HUES48 (cell line): ENCODE results near the gene IER2.

Experiments
- H3K27ac ChIP-seq: one replicate; pipeline ENCODE4 v1.7.0; 2013; ENCODE audit warnings: low read depth, low read length, inconsistent platforms
- H3K27me3 ChIP-seq: 2 replicates; pipeline ENCODE4 v1.6.1; 2013; ENCODE audit warnings: mild to moderate bottlenecking, low read length; ENCODE audit not compliant: control insufficient read depth, insufficient read depth
- H3K36me3 ChIP-seq: 2 replicates; pipeline ENCODE4 v1.6.1; 2013; ENCODE audit warnings: low read length; ENCODE audit not compliant: control insufficient read depth, insufficient read depth
- H3K4me1 ChIP-seq: 2 replicates; pipeline ENCODE4 v1.6.1; 2013; ENCODE audit warnings: mild to moderate bottlenecking, low read length; ENCODE audit not compliant: control insufficient read depth, insufficient read depth
- H3K4me3 ChIP-seq: 2 replicates; pipeline ENCODE4 v1.5.1; 2013; ENCODE audit warnings: mild to moderate bottlenecking, low read depth, low read length
- H3K9ac ChIP-seq: 2 replicates; pipeline ENCODE4 v1.6.1; 2013; ENCODE audit warnings: mild to moderate bottlenecking, low read depth, low read length, moderate library complexity
- H3K9me3 ChIP-seq: 2 replicates; pipeline ENCODE4 v1.6.1; 2013; ENCODE audit warnings: low read length; ENCODE audit not compliant: control insufficient read depth, insufficient read depth

IER2 gene

DNA sequence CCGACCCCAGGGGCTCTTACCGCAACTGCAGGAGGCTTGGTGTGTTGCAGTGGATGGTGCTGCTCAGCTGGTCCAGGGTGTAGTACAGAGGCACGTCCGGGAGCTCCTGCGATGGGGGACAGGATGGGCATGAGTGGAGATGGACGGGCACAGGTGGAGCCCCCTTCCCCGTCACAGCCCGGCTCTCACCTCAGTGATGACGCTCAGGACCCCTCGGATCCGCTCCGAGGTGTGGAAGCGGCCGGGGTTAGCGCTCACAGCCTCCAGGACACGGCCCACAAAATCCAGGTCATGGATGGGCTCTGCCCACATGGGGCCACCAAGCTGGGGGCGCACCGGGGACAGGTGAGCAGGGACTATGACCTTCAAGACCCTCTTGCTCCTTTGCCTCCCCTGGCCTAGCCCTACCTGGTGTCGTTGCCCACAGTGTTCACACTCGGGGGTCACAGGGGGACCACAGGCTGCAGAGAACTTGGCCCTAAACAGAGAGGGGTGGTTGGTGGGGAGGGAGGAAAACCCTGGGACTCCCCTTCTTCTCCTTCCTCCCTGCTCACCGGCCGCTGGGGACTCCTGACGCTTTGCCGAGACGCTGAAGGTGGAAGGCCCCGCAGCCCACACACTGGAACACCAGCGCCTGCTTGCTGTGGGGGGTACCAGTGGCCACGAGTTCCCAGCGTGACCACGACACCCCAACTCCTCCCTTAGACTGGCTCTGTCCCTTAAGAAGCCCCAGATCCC lies 40.7 kb upstream of the IER2 start:
- Histone ChIP-seq H3K9me3 (no peaks in the 10 kb centered on the region), H3K27ac (no peak overlapping the region), H3K4me3 (no peak overlapping the region), H3K27me3 (no peaks in the 10 kb centered on the region), H3K4me1 (no peaks in the 10 kb centered on the region), H3K36me3 (peaks cover 55% of the 10 kb centered on the region), H3K9ac (no peak overlapping the region)

DNA sequence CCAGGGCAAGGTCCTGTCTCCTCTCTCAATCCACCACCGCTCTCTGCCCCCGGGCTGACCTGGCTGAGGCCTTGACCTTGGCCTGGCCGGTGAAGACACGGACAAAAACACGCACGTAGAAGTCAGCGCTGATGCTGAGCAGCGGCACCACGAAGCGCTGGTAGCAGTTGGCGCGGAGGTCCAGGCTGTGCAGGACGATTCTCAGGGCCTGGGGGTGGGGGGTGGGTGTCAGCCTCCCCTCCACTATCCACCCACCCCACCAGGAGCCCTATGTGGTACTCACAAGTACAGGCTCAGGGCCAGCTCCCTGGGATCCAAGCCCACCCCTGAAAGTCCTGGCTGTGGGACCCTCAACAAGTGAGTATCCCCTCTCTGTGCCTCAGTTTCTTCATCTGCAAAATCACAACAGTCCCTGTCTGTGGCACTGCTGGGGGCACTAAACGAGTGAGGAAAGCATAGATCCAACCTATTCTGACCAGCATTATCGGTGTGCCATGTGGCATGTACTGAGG lies 40.1 kb upstream of the IER2 start:
- no peak overlapping the region for H3K9ac ChIP-seq

DNA sequence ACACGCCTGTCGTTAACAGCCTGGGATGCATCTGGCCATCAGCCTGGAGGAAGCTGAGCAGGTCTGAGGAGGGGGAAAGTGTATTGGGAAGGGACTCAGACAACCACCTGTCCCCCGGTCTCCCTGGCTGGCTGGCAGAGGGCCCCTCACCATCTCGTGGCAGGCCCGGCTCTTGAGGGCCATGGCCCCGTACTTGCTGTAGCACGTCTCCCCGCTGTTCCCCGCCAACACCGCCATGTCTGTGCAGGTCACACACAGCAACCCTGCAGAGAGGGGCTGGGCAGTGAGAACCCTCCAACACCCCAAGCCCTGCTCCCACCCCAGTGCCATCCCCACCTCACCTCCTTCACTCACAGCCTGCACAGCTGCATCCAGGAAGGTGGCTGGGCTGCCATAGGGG lies 37.7 kb upstream of the IER2 start:
- Histone ChIP-seq H3K36me3 (peaks cover 57% of the 10 kb centered on the region), H3K4me1 (no peaks in the 10 kb centered on the region), H3K27ac (no peak overlapping the region), H3K9me3 (no peaks in the 10 kb centered on the region), H3K9ac (no peak overlapping the region), H3K27me3 (no peaks in the 10 kb centered on the region), H3K4me3 (no peak overlapping the region)

More for the DNA sequence above, 40.1 kb upstream of the IER2 start:
- no peaks in the 10 kb centered on the region for H3K4me1 ChIP-seq
- H3K4me3 ChIP-seq, result no peak overlapping the region
- H3K27ac ChIP-seq, result no peak overlapping the region
- H3K36me3 ChIP-seq, result peaks cover 61% of the 10 kb centered on the region
- no peaks in the 10 kb centered on the region for H3K27me3 ChIP-seq
- H3K9me3 ChIP-seq, result no peaks in the 10 kb centered on the region

DNA sequence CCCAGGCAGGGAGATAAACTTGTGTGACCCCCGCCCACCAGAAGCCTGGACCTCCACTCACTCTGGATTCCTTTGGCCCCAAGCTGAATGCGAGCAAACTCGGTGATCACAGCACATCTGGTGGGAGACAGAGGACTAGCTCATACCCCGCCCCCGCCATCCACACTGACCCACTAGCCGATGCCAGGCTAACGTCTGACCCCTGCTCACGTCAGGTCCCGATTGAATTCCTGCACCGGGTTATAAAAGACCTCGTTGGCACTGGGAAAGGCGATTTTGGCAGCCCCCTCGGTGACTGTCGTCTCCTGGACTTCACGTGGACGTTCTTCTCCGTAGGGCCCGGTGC lies 34.3 kb upstream of the IER2 start:
- peaks cover 40% of the 10 kb centered on the region for H3K36me3 ChIP-seq
- H3K4me3 ChIP-seq, result peak overlapping the region; percentile 84
- peak overlapping the region; percentile 85 for H3K9ac ChIP-seq
- H3K27ac ChIP-seq, result peak overlapping the region; percentile 97
- peaks cover 19% of the 10 kb centered on the region for H3K4me1 ChIP-seq
- no peaks in the 10 kb centered on the region for H3K27me3 ChIP-seq
- no peaks in the 10 kb centered on the region for H3K9me3 ChIP-seq

DNA sequence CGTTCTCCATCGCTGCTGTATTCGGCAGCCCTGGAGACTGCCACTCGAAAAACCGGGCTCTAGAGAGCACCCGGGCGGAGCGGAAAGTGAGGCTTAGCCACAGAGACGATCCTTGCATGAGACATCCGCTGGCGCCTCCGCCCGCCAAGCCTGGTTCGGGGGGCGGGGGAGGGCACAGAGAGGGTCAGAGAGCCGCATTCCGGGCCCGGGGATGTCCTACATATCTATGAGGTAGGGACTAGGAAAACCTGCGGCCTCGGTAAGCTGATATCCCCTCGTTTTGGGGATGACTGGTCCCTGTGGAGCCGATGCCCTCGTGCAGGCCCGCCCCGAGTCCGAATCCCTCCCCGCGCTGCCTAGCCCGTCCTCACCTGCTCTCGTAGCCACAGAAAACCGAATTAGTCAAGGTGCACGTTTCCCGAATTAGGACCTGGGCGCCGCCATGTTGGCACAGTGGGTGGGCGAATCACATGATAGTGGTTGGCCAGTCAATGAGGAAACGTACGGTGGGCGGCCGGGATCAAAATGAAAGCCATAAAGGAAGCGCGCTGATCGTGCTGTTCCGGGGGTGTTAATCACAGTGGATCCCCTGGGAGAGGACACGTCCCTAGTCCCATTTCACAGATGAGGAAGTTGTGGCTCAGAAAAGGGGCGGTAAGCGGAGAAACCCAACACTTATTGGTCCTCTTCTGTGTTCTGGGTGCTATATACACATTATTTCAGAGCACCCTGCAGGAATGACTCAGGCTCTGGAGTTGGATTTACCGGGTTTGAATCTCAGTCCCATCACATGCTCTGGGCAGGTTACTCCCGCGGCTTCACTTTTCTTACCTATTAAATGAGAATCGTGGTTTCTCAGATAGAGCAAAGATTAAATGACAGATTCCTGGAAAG lies 33.7 kb upstream of the IER2 start, which contains the start of gene TRMT1:
TSS of gene TRMT1 (minus strand) at position 459 of the 894 bp plus-strand sequence. CDS start at position 118, 341 bp downstream.
- Histone ChIP-seq H3K9ac (peak within 1 kb of the TSS; percentile 85), H3K9me3 (no peaks in the 10 kb centered on the region), H3K4me1 (peaks cover 24% of the 10 kb centered on the region), H3K27me3 (no peaks in the 10 kb centered on the region), H3K27ac (peak within 1 kb of the TSS; percentile 97), H3K4me3 (peak within 1 kb of the TSS; percentile 84), H3K36me3 (peaks cover 42% of the 10 kb centered on the region)

DNA sequence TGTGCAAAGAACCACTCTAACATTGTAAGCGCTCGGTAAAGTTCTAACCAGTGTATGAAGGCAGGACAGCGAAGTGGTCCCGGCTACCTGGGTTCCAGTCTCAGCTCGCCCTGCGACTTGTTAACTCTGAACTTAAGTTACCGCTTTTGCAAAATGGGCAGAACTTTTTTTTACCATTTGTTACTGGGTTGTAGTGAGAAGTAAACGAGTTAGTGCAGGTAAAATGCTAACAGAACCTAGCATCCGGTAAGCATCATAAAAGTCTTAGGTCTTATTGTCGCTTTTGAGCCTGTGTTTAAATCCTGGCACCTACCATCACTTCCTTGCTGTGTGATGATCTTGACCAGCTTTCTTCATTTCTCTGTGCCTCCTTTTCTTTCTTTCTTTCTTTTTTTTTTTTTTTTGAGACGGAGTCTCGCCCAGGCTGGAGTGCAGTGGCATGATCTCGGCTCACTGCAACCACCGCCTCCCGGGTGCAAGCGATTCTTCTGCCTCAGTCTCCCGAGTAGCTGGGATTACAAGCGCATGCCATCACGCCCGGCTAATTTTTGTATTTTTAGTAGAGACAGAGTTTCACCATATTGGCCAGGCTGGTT lies 32.9 kb upstream of the IER2 start:
- Histone ChIP-seq H3K27ac (peak overlapping the region; percentile 97), H3K9ac (peak overlapping the region; percentile 85), H3K36me3 (peaks cover 44% of the 10 kb centered on the region), H3K27me3 (no peaks in the 10 kb centered on the region), H3K4me3 (peak overlapping the region; percentile 84), H3K4me1 (peaks cover 30% of the 10 kb centered on the region), H3K9me3 (no peaks in the 10 kb centered on the region)

DNA sequence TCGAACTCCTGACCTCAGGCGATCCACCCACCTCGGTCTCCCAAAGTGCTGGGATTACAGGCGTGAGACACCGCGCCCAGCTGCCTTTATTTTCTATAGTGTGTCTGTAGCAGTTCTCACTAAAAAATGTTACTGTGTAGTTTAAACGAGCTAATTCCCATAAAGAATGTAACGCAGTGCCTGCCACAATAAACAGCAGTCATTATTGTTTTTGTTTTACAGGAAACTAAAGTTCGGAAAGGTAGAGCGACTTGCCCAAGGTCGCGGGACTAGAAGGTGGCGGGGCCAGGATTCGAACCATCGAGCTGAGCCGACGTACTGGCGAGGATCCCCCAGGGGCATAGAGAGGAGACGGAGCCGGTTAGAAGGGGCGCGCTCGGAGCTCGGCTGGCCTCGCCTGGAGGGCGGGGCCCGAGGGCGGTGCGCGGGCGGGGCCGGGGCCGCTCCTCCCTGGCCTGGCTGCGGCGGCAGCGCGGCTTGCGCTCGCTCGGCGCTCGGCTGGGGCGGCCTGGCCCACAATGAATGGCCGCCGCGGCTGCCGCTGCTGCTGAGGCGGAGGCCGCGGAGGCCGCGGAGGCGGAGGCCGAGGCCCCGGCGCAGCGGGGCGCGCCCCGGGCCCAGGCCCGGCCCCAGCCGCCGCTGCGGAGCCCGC lies 32.3 kb upstream of the IER2 start, which contains the start of gene NACC1:
TSS of gene NACC1 (plus strand) at position 493 of the 652 bp plus-strand sequence. CDS start 16,944 bp downstream, outside the sequence.
- peaks cover 40% of the 10 kb centered on the region for H3K36me3 ChIP-seq

DNA sequence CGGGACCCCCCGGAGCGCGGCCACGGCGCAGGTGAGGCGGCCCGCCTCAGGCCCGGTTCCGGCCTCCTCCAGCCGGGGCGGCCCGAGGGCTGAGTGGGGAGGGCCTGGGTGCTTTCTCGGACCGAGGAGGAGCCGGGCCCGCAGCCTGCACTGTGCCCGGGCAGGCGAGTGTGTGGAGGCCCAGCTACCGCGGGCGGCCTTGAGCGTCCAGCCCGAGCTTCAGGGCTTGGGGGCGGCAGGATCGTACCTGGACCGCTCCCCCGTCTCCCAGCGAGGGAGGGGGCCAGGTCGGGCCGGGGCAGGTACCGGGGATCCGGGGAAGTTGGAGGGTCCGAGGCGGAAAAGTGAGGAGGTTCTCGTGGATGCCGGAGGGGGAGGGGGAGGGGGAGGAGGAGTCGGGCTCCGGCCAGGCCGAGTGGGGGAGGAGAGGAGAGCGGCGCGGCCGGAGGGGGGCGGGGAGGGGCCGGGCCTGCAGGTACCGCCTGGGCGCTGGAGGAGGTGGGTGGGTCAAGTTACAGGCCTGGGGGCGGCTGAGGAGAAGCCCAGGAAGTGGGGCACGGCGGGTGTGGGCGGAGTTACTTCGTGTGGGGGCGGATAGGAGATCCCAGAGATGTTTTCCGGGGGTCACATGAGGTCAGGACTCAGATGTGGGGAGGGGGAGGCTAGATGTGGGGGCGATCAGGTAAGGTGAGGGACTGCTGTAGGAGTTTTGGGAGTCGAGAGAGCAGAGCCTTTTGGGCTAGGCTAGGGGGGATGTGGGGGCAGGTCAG lies 31.6 kb upstream of the IER2 start:
- peak overlapping the region; percentile 86 for H3K4me3 ChIP-seq
- H3K4me1 ChIP-seq, result peaks cover 30% of the 10 kb centered on the region
- H3K36me3 ChIP-seq, result peaks cover 40% of the 10 kb centered on the region
- H3K27ac ChIP-seq, result peak overlapping the region; percentile 98
- peak overlapping the region; percentile 97 for H3K9ac ChIP-seq
- no peaks in the 10 kb centered on the region for H3K9me3 ChIP-seq
- no peaks in the 10 kb centered on the region for H3K27me3 ChIP-seq

More for the DNA sequence above, 32.3 kb upstream of the IER2 start, which contains the start of gene NACC1:
- Histone ChIP-seq H3K9ac (peak within 1 kb of the TSS; percentile 97), H3K27ac (peak within 1 kb of the TSS; percentile 98), H3K9me3 (no peaks in the 10 kb centered on the region), H3K4me1 (peaks cover 30% of the 10 kb centered on the region), H3K4me3 (peak within 1 kb of the TSS; percentile 86), H3K27me3 (no peaks in the 10 kb centered on the region)

DNA sequence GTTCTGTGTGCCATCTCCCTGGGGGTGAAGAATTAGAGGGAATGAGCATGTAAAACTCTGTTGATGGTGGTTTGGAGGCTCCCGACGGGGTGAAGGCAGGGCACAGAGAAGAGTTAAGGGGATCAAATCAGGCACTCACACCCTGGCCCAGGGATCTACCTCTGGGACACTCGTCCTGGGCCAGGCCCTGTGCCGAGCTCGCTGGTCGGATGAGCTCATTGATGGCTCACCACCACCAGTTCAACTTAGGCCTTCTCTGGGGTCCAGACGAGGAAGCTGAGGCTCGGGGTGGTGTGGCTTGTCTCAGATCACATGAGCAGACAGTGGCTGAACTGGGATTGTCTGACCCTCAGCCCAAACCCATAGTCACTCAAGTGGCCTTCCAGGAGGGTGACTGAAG lies 30.6 kb upstream of the IER2 start:
- H3K4me1 ChIP-seq, result peaks cover 30% of the 10 kb centered on the region
- peak overlapping the region; percentile 79 for H3K27ac ChIP-seq
- peaks cover 36% of the 10 kb centered on the region for H3K36me3 ChIP-seq
- peak overlapping the region; percentile 86 for H3K4me3 ChIP-seq
- no peak overlapping the region for H3K9ac ChIP-seq
- H3K27me3 ChIP-seq, result no peaks in the 10 kb centered on the region
- H3K9me3 ChIP-seq, result no peaks in the 10 kb centered on the region

DNA sequence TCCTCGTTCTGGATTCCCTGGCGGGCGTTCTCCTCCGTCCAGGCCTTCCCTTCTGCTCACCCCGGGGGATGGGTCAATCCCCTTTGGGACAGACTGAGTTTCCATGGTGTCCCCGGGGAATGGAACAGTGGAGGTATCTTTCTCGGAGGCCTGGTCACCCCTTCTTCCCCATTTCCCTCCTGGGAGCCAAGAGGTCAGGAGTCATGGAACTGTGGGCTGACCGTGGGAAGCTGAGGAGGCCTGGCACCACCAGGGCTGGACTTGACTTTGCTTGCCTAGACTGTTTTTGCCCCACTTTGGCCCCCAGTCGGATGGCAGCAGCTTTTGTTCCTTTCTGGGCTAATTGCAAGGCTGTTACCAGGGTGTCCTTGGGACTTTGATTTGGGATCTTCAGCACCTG lies 30.2 kb upstream of the IER2 start:
- peak overlapping the region; percentile 86; the same call in 1 of the 2 replicates for H3K4me3 ChIP-seq
- peaks cover 30% of the 10 kb centered on the region for H3K4me1 ChIP-seq
- H3K36me3 ChIP-seq, result peaks cover 36% of the 10 kb centered on the region; the same call in 1 of the 2 replicates
- H3K27me3 ChIP-seq, result no peaks in the 10 kb centered on the region
- H3K9me3 ChIP-seq, result no peaks in the 10 kb centered on the region
- peak overlapping the region; percentile 79 for H3K27ac ChIP-seq
- H3K9ac ChIP-seq, result no peak overlapping the region
